Endodermal cell (in vitro differentiated cells): ENCODE data around the gene MIER1. TPM values are rescaled to one million over a fixed set of nuclear protein-coding genes. Genes with fewer than 3 reads are reported as not detected.

Source experiments
- DNase-seq: peaks from one replicate; pipeline ENCODE4 v3.0.0-alpha.2; 2017
- H3K27ac ChIP-seq: 2 replicates; pipeline ENCODE4 v1.5.1; 2013; ENCODE audit warnings: mild to moderate bottlenecking, low read depth, low read length, moderate library complexity
- H3K27me3 ChIP-seq: 2 replicates; pipeline ENCODE4 v1.6.1; 2013; ENCODE audit warnings: mild to moderate bottlenecking, low read length, moderate library complexity; ENCODE audit not compliant: insufficient read depth, control insufficient read depth, poor library complexity, severe bottlenecking
- H3K36me3 ChIP-seq: 2 replicates; pipeline ENCODE4 v1.7.0; 2013; ENCODE audit warnings: mild to moderate bottlenecking, low read length, moderate library complexity; ENCODE audit not compliant: control insufficient read depth, insufficient read depth
- H3K4me1 ChIP-seq: one replicate; pipeline ENCODE4 v1.7.0; 2013; ENCODE audit warnings: low read length; ENCODE audit not compliant: control insufficient read depth, insufficient read depth
- H3K4me3 ChIP-seq: 2 replicates; pipeline ENCODE4 v1.5.1; 2013; ENCODE audit warnings: mild to moderate bottlenecking, low read length, moderate library complexity
- H3K9ac ChIP-seq: 2 replicates; pipeline ENCODE4 v1.6.1; 2013; ENCODE audit warnings: mild to moderate bottlenecking, low read length, moderate library complexity; ENCODE audit not compliant: poor library complexity, severe bottlenecking; ENCODE audit errors: extremely low read depth
- H3K9me3 ChIP-seq: 2 replicates; pipeline ENCODE4 v1.6.1; 2013; ENCODE audit warnings: mild to moderate bottlenecking, low read length, moderate library complexity; ENCODE audit not compliant: control insufficient read depth
- H3K27ac Mint-ChIP-seq: 2 replicates; pipeline ENCODE4 v1.8.0; 2020; ENCODE audit warnings: mixed read lengths
- H3K27me3 Mint-ChIP-seq: 2 replicates; pipeline ENCODE4 v1.8.0; 2021; ENCODE audit warnings: mild to moderate bottlenecking, mixed read lengths; ENCODE audit not compliant: insufficient read depth
- H3K36me3 Mint-ChIP-seq: 2 replicates; pipeline ENCODE4 v1.8.0; 2020; ENCODE audit warnings: low read depth, mixed read lengths
- H3K4me1 Mint-ChIP-seq: 2 replicates; pipeline ENCODE4 v1.8.0; 2020; ENCODE audit warnings: mixed read lengths
- H3K4me3 Mint-ChIP-seq: 2 replicates; pipeline ENCODE4 v1.8.0; 2020; ENCODE audit warnings: mild to moderate bottlenecking, moderate library complexity, mixed read lengths
- H3K9me3 Mint-ChIP-seq: 2 replicates; pipeline ENCODE4 v1.8.0; 2020; ENCODE audit warnings: mild to moderate bottlenecking, mixed read lengths
- CTCF ChIP-seq: fragments of 200-600 bp; sonication (generic); conservative IDR thresholded peaks from 2 replicates; pipeline ENCODE4 v1.5.0; 2021; ENCODE audit warnings: antibody characterized with exemption, mild to moderate bottlenecking
- WGBS, 2 experiments: methylation state at CpG; one replicate each; pipeline versions ENCODE4 v1.1.5 to v1.1.7; 2013; ENCODE audit warnings: missing lambda C conversion rate in 2 of 2, mixed read lengths in 1 of 2; ENCODE audit not compliant: insufficient coverage in 1 of 2, insufficient read length in 1 of 2; 5-methylcytosine and 5-hydroxymethylcytosine counted together
- total RNA-seq, 2 donors: library from RNA; stranded (reverse); fragmentation: NEBNext Ultra II Directional in 1 of 2; extraction: Animal tissue kit (Norgen Biotek cat#: 25700) in 1 of 2; gene quantifications; 2 replicates in 1 of 2; 3 replicates in 1 of 2; pipeline ENCODE4 v1.2.1, GENCODE V29; 2021

MIER1 gene
- total RNA-seq, 2 donors from 2014 or later: 29.1 to 35.4 TPM

- Mint-ChIP-seq H3K27me3 (no peaks in the 10 kb centered on the region), H3K27ac (no peak overlapping the region), H3K4me3 (no peak overlapping the region), H3K4me1 (peaks cover 32% of the 10 kb centered on the region), H3K36me3 (no peaks in the 10 kb centered on the region), H3K9me3 (no peaks in the 10 kb centered on the region)
- Histone ChIP-seq H3K9ac (no peak overlapping the region), H3K4me3 (peak overlapping the region; percentile 87), H3K27ac (no peak overlapping the region), H3K27me3 (no peaks in the 10 kb centered on the region), H3K4me1 (peaks cover 4% of the 10 kb centered on the region), H3K36me3 (no peaks in the 10 kb centered on the region), H3K9me3 (no peaks in the 10 kb centered on the region)
- TF ChIP-seq CTCF: no peak
- DNase-seq: no peak
These were observed 2.7 kb downstream of the MIER1 start for GRCh38 chr1:66927528-66927927.

- peaks cover 26% of the 10 kb centered on the region for H3K4me1 Mint-ChIP-seq
- no peak overlapping the region for H3K9ac ChIP-seq
- H3K36me3 ChIP-seq: no peaks in the 10 kb centered on the region
- H3K27me3 Mint-ChIP-seq: no peaks in the 10 kb centered on the region
- H3K27ac ChIP-seq: no peak overlapping the region
- H3K27ac Mint-ChIP-seq: no peak overlapping the region
- no peaks in the 10 kb centered on the region for H3K27me3 ChIP-seq
- no peaks in the 10 kb centered on the region for H3K9me3 Mint-ChIP-seq
- H3K4me3 ChIP-seq: peak overlapping the region; percentile 63
- WGBS, 2 experiments: 80 to 92% methylated on average over 2 to 3 of the region's 3 CpGs
- no peaks in the 10 kb centered on the region for H3K4me1 ChIP-seq
- no peak for DNase-seq
- peak overlapping the region; percentile 88 for H3K4me3 Mint-ChIP-seq
- H3K36me3 Mint-ChIP-seq: no peaks in the 10 kb centered on the region
- H3K9me3 ChIP-seq: no peaks in the 10 kb centered on the region
- TF ChIP-seq CTCF: no peak
These were observed 4.4 kb downstream of the MIER1 start for GRCh38 chr1:66929146-66929688.

- peak overlapping the region; percentile 63 for H3K4me3 ChIP-seq
- peaks cover 26% of the 10 kb centered on the region for H3K4me1 Mint-ChIP-seq
- no peak for DNase-seq
- peak overlapping the region; percentile 88 for H3K4me3 Mint-ChIP-seq
- no peak overlapping the region for H3K9ac ChIP-seq
- no peaks in the 10 kb centered on the region for H3K9me3 ChIP-seq
- H3K27me3 Mint-ChIP-seq: no peaks in the 10 kb centered on the region
- no peaks in the 10 kb centered on the region for H3K27me3 ChIP-seq
- H3K36me3 ChIP-seq: no peaks in the 10 kb centered on the region
- WGBS, 2 experiments: 54 to 61% methylated on average over 7 to 9 of the region's 9 CpGs
- H3K27ac Mint-ChIP-seq: peak overlapping the region; percentile 46
- H3K9me3 Mint-ChIP-seq: no peaks in the 10 kb centered on the region
- no peaks in the 10 kb centered on the region for H3K36me3 Mint-ChIP-seq
- TF ChIP-seq CTCF: no peak
- no peak overlapping the region for H3K27ac ChIP-seq
- H3K4me1 ChIP-seq: no peaks in the 10 kb centered on the region
These were observed 4.9 kb downstream of the MIER1 start for GRCh38 chr1:66929691-66929998.
